ENCODE measurements around the gene CDH13.

CDH13 gene

DNA sequence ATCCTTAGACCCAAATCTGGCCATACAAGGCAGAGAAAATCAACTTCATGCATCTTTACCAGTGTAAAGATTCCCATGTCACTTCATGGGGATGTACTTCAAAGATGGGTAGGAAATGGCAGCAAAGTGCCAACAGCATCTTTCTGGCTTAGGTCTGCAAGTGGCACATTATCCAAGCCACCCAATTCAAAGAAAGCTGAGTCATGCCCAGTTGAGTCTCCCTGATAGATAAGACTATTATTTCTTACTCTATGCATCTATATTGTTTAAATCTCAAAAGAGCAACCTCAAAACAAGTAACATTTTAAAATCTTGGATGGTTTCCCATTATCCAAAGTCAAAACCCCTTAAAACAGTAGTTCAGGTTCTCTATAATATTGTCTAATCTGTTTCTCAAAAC is 1119.8 kb downstream of the CDH13 start:
- no peak for DNase-seq (ENCODE audit: low read depth in 3 of 3)

DNA sequence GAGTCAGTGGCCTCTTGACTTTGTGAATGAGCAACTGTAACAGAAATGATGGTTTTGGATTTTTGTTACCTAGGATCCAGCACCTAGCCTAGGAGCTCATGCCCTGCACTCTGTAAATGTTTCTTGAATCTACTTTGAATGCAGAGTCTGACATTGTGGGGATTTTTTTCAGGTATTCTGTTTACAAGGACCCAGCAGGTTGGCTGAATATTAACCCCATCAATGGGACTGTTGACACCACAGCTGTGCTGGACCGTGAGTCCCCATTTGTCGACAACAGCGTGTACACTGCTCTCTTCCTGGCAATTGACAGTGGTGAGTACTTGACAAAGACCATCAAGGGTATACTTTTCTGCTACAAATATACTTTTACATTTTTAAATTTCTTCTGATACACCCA is 1121.2 kb downstream of the CDH13 start:
- no peak for DNase-seq (ENCODE audit: low read depth in 3 of 3)

DNA sequence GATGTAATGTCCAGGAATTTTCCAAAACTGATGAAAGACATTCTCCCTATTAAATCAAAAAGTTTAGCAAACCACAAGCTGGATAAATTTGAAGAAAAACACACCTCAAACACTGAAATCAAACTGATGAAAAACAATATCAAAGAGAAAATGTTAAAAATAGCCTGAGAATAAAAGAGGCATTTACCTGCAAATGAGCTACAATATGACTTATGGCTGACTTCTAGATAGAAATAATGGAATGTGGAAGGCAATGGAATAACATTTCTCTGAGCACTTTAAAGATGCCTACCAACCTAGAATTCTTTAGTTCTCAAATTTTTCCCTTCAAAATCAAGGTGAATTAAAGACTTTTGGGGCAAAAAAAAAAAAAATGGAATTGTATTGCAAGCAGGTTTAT is 1128.6 kb downstream of the CDH13 start:
- no peak for DNase-seq (ENCODE audit: low read depth in 3 of 3)

DNA sequence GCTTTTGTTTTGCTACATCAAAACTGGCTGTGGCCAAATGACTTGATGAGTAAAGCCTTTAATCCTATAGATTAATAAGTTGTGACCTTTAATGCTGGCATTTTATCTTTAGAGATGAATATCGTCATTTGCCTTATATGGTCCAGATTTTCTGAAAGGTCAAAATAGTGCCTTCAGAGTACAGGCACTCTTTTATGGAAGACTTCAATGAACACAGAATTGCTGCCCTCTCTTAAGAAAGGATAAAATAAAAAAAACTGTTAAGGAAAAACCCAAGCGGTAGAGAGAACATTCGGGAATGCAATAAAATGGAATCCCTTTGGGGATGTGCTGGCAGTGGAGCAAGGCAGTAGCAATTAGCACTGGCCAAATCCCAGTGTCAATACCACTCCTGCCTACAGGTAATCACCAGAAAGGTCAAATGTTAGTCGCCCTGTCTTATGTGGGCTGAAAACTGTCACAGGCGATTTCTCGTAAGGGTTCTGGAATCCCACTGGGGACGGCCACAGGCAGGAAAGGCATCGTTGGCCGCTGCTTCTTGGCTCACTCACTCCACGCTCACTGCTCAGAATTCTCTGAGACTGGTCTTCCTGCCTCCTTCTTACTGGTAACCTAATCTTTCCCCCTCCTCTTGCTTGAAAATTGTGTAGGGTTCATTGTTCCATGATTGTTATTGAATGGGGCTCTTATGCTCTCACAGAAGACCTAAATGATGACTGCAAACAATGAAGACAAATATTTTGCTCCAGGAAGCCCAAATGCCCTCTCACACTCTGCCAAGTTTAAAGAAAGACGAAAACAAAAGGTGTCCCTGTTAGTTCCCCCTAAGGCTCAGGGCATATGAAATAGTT is 1135.6 kb downstream of the CDH13 start:
- no peak for DNase-seq (ENCODE audit: low read depth in 3 of 3)

DNA sequence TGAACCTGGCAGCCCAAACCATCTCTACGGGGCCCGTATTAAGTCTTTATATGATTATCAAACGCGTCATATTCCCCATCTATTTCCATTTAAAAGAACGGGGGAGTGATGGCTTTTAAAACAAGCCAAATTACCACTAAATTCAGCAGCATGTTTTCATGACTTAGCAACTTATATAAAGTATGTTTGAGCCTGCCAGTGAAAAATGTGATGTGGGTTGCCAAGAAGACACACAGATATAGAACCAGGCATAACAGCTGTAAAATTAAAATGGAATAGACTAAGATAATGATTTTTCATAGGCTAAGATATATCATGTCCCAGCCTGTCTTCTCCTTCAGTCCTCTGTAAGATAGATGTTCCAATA is 1136.2 kb downstream of the CDH13 start:
- DNase-seq (ENCODE audit: low read depth in 3 of 3) = no peak

DNA sequence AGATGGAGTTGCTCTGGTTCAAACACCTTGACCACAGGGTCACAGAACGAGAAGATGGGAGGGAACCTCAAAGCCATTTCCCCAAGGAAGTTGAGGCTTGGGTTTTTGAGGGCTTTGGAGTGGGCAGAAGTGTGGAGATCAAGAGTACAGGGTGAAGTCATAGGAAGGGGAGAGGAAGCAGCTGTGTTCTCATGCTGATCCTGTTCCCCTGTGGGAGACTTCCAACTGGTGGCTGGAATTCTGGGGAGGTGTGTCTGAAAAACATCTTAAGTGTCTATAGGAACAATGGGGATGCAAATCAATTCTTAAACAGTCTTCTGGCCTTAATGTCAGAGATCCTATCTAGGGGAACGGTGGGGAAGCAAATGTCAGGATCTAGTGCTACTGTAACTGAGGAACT is 1142.2 kb downstream of the CDH13 start:
- no peak for DNase-seq (ENCODE audit: low read depth in 3 of 3)

DNA sequence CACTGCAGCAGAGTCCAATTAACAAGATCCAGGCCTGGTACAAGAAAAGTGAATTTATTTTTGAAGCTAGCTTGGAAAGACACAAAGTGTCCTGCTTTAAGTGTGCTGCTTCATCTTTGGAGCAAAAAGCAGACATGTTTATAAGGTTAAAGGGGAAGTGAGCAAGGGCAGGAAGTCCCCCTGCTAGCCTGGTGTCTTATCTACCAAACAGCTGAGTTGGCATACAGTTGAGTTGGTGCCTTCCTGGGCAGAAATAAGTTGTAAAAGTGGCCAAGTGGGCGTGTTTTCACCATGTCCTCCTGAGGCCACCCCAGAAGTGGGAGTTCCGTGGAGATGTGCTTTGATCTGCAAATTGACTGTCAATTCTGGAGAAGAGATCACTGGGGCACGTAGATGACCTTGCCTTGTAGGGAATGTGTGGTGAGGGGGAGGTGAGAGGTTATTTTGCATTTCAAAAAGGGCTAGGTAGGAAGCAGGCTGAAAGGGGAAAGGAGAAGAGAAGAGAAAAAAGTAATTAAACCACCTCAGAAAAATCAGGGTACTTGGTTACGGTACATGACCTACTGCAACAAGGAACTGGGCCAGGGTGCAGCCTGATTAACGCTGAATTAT is 1142.7 kb downstream of the CDH13 start:
- no peak for DNase-seq (ENCODE audit: low read depth in 3 of 3)

DNA sequence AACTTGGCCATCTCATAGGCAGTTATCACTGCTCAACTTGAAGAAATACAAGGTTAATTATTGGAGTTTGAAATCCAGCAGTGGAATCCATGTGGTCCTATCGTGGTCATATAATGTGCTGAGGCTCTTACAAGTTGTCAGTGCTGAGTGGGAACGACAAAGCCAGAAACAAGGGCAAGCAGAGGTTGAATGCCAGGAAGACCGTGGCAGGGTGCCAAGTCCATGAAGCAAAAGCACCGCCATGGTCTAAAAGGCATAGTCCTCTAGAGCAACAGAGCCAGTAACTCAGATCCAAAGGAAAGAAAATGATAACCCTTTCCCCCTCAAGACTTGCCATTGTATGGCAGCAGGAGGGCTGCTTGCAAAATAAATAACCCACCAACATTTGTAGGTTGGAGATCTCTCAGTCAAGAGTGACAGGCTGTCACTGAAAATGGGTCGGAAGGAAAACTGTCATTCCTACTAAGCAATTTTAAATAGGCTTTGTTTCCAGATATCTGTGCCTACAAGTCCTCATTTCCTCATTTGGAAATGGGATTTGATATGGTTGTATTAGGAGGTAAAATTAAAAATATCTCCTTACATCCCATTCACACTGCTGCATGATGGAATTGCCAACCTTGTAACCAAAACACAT is 1144.7 kb downstream of the CDH13 start:
- no peak for DNase-seq (ENCODE audit: low read depth in 3 of 3)

DNA sequence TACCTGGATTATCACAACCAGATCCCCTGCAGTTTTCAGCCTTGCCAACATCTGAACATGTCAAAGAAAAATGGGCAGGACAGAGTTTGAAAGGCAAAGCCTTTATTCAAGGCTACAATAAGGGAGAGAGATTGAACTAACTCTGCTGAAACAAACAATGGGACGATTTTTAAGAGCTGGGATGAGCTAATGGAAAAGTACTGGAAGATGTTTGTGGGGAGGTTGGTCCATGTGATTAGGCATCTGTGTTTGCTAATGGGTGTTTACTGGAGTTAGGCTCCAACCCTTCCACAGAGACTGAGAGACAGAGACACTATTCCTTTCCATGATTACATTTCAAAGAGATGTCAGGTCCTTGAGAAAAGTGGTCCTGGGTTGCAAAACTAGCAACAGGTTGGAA is 1146.0 kb downstream of the CDH13 start:
- DNase-seq (ENCODE audit: low read depth in 3 of 3) = no peak

DNA sequence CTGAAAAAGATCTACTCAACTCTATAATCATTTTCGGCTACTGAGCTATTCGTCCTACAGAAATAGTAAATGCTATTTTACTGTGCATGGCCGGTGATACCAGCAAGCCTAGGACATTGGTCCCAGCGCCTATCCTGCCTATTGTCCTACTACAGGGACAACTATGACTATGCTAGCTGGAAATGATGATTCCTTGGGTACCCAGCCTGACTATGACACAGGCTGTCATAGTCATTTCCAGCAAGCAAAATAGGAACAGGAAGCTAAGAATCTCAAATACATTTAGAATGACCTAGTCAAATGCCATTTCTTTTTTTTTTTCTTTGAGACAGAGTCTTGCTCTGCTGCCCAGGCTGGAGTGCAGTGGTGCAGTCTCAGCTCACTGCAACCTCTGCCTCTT is 1147.3 kb downstream of the CDH13 start:
- DNase-seq (ENCODE audit: low read depth in 3 of 3) = no peak

DNA sequence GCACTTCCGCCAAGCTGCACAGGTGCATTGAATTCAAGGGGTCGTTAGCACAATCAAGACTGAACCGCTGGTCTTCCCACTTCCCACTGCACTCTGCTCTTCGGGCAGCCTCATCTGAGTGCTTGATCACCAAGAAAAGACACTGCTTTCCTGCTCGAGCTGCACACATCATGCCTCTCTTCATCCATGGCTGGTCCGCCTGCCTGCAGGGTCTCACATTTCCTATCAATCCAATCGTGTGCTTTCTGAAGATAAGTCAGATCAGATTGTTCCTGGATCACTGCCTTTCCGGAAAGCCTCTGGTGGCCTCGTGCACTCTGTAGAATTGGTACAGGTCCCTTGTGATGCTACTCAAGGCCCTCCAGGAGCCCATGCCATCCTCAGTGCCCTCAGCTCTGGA is 1150.2 kb downstream of the CDH13 start:
- DNase-seq (ENCODE audit: low read depth in 3 of 3) = no peak

DNA sequence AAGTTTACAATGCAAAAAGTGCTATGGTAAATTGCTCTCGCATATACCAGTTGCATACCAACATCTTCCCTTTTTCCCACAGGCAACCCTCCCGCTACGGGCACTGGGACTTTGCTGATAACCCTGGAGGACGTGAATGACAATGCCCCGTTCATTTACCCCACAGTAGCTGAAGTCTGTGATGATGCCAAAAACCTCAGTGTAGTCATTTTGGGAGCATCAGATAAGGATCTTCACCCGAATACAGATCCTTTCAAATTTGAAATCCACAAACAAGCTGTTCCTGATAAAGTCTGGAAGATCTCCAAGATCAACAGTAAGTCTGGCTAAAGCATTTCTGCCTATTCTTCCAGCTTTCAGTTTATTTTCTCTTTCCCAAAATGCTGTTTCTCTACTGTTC is 1153.1 kb downstream of the CDH13 start:
- no peak for DNase-seq (ENCODE audit: low read depth in 3 of 3)

DNA sequence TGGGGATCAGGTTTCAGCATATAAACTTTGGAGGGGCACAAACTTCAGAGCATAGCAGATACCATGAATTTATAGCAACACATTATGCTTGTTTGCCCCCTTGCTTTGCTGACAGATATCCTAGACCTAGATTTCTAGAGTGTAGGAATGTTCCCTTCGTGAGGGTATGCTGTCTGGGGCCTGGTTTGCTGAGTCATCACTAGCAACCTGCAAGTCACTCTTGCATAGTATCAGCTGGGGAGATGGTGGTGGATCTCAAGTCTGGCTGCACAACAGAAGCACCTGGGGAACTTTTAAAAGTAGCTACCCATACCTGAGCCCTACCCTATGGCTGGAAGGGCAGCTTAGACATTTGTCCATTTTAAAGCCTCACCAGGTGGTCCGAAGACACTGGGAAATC is 1158.7 kb downstream of the CDH13 start:
- DNase-seq (ENCODE audit: low read depth in 3 of 3) = no peak

DNA sequence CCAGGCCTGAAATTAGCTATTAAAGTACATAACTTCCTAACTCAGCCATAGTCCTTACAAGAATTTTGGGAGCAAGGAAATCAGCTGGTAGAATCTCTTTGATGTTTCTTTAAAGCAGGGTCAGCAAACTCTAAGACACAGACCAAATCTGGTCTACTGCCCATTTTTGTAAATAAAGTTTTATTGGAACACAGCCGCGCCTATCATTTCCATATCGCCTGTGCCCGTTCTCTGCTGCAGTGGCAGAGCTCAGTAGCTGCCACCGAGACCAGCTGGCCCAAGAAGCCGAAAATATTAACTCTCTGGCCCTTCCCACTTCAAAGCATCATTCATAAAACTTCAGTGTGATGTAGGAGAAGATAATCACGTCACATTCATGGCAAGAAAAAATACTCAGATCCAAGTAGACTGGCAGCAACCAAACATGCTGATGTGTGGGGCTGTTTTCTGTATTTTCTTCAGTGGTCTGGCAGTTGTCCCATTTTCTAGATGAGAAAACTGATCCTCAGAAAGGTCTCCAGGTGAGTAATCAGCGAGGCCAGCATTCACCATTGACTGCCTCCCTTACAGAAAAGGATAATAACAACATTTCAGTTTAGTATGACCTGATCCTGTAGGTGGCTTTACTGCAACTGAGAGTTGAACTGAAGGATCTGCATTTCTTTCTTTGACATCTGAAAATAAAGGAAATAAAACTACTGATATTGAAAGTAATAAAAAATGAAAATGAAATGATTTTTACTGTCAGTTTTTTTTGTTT is 1163.1 kb downstream of the CDH13 start:
- no peak for DNase-seq (ENCODE audit: low read depth in 3 of 3)

DNA sequence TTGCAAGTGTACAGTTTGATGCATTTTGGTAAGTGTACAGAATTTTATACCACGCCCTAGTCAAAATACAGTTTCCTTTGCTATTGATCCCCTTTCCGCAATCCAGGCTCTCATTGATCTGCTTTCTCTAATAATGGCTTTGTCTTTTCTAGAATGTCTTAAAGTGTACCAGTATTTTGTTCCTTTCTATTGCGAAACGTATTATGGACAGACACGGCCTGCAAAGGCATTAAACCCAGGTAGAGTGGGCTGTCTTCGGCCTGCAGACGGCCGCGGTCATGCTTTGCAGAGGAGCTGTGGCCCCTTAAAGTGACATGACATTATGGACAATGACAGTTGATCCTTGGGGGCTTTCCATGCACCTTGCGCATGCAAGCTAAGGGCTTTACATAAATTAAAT is 1165.1 kb downstream of the CDH13 start:
- DNase-seq (ENCODE audit: low read depth in 3 of 3) = no peak

DNA sequence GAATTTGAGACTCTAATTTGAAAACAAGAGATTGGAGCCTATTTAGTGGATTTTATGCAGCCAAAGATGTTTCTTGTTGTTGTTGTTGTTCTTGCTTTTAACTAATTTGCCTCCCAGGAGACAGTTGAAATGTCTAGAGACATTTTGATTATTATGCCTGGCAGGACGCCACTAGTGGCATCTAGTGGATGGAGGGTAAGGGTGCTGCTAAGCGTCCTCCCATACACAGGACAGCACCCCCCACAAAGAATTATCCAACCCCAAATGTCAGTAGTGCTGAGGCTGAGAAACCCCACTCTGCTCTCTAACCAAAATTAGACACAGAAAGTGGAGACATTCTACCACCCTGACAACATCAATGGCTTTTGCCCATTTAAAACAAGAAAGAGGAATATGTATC is 1165.6 kb downstream of the CDH13 start:
- DNase-seq (ENCODE audit: low read depth in 3 of 3) = no peak

DNA sequence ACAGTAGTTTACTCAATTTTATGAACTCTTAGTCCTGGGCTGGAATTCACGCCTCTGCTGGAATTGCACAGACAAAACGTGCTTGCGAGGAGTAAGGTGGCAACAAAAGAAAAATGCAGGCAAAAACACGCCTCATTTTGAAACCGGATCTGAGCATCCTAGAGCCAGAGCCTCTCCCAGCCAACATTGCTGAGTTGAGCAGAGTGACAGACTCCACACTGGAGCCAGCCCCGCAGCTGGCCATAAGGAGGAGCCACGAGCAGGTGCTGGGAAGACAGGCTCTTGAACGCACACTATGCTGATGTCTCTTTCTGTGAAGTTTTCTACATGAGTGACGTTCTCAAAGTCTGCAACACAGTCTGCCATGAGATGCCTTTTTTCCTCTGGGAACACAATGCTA is 1166.4 kb downstream of the CDH13 start:
- DNase-seq (ENCODE audit: low read depth in 3 of 3) = no peak

DNA sequence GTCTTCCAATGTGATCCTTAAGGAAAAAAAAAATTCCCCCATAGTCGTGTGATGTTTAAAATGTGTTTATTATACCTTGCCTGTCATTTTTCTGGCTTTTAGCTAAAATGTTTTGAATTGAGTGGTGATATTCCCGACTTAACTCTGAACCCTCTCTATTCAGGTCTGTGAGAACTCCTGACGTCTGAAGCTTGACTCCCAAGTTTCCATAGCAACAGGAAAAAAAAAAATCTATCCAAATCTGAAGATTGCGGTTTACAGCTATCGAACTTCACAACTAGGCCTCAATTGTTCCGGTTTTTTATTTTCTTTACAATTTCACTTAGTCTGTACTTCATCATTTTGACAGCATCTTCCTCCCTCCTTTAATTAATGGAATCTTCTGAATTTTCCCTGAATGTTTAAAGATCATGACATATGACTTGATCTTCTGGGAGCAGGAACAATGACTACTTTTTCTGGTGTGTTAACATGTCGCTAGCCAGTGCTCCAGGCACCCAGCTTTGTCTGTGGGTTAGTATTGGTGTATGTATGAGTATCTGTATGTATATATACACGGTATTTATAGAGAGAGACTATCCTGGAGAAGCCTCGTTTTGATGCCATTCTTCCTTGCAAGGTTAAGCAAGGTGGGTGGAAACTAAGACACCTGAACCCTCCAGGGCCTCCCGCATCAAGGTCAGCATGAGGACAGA is 1168.2 kb downstream of the CDH13 start:
- DNase-seq (ENCODE audit: low read depth in 3 of 3) = no peak

DNA sequence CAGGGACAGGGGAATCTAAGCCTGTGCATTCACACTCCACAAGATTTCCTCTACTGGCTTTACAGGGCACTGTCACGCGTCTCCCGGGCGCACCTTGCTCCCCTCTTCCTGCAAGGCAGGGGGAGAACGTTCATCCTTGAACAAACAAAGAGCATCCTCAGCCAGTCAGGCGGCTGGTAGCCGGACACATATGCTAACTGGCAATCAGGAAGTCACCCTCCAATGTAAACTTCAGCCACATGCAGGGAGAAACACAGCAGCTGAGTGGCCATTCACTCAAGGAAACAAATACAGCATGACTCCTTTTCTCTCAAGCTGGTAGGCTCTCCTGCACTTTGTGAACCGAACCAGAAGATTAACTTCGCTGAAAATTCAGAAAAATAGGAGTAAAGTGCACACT is 1170.2 kb downstream of the CDH13 start:
- DNase-seq (ENCODE audit: low read depth in 3 of 3) = no peak

DNA sequence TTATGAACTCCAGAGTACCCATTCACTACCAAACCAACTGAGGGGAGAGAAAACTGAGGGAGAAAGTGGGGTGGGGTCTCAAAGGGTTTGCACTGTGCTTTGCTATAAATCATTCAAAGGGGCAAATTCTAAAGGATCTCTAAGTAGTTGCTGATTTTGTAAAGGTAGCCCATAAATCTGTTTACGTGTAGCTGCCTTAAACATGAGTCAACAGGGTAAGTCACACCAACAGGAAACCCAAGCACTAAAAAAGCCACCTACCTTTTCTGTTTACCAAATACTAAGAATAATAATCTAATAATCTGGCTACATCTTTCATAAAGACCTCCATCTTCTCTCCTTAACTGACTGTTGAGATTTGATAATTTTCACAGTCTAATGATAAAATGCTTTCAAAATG is 1172.6 kb downstream of the CDH13 start:
- DNase-seq (ENCODE audit: low read depth in 3 of 3) = no peak

DNA sequence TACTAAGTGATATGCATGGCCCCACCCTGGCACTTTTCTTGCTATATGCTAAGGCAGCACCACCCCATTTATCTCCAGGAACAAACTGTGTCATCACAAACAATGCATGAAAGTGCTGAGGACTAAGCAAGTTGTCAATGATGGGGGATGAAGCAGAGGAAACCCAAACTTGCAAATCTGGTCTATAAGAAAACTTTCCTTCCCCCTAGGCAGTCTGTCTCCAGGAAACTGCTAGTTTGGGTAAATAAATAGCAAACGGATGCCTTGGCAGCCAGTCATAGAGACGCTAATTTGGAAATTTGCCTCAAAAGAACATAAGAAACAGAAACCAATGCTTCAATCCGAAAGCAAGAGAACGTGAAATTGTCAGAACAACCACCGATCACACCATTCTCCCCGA is 1175.4 kb downstream of the CDH13 start:
- DNase-seq (ENCODE audit: low read depth in 3 of 3) = no peak
